H9 (cell line): ENCODE data around the gene DSP. TPM values are rescaled to one million over a fixed set of nuclear protein-coding genes. Genes with fewer than 3 reads are reported as not detected.

Source experiments
- DNase-seq: peaks from one replicate; pipeline ENCODE4 v3.0.0-alpha.2; 2017
- H2AFZ ChIP-seq: one replicate; pipeline ENCODE4 v1.6.1; 2013; ENCODE audit warnings: mild to moderate bottlenecking, low read length, control low read depth, moderate library complexity
- H2AK5ac ChIP-seq: 2 replicates; pipeline ENCODE4 v1.6.1; 2013; ENCODE audit warnings: low read length, control low read depth, mixed read lengths; ENCODE audit not compliant: insufficient read length
- H2BK120ac ChIP-seq: one replicate; pipeline ENCODE4 v1.6.1; 2013; ENCODE audit warnings: low read depth, mild to moderate bottlenecking, low read length, control low read depth, inconsistent platforms; ENCODE audit not compliant: poor library complexity, severe bottlenecking
- H2BK12ac ChIP-seq: 2 replicates; pipeline ENCODE4 v1.6.1; 2013; ENCODE audit warnings: low read length, control low read depth, mixed read lengths, low read depth; ENCODE audit not compliant: insufficient read length
- H2BK15ac ChIP-seq: 2 replicates; pipeline ENCODE4 v1.6.1; 2013; ENCODE audit warnings: low read depth, low read length, control low read depth
- H2BK20ac ChIP-seq: one replicate; pipeline ENCODE4 v1.6.1; 2013; ENCODE audit warnings: low read depth, mild to moderate bottlenecking, low read length, control low read depth, inconsistent platforms; ENCODE audit not compliant: poor library complexity, severe bottlenecking
- H2BK5ac ChIP-seq: 2 replicates; pipeline ENCODE4 v1.6.1; 2013; ENCODE audit warnings: low read length, control low read depth, mixed read lengths; ENCODE audit not compliant: insufficient read length
- H3K14ac ChIP-seq: 2 replicates; pipeline ENCODE4 v1.6.1; 2013; ENCODE audit warnings: low read length, control low read depth; ENCODE audit not compliant: insufficient read depth
- H3K18ac ChIP-seq: 2 replicates; pipeline ENCODE4 v1.6.1; 2013; ENCODE audit warnings: low read depth, mild to moderate bottlenecking, mixed read lengths, low read length, control low read depth; ENCODE audit not compliant: insufficient read length
- H3K23ac ChIP-seq: 2 replicates; pipeline ENCODE4 v1.6.1; 2013; ENCODE audit warnings: low read length, control low read depth, mixed read lengths, low read depth; ENCODE audit not compliant: insufficient read length
- H3K23me2 ChIP-seq: 2 replicates; pipeline ENCODE4 v1.6.1; 2013; ENCODE audit warnings: low read depth, mild to moderate bottlenecking, mixed read lengths, low read length, control low read depth; ENCODE audit not compliant: insufficient read length, poor library complexity, severe bottlenecking
- H3K27ac ChIP-seq: 2 replicates; pipeline ENCODE4 v1.5.1; 2013; ENCODE audit warnings: low read length, control low read depth, mixed read lengths, low read depth; ENCODE audit not compliant: insufficient read length
- H3K27me3 ChIP-seq: 2 replicates; pipeline ENCODE4 v1.6.1; 2013; ENCODE audit warnings: low read length, control low read depth, inconsistent platforms; ENCODE audit not compliant: insufficient read depth
- H3K4ac ChIP-seq: 2 replicates; pipeline ENCODE4 v1.6.1; 2013; ENCODE audit warnings: low read depth, mild to moderate bottlenecking, control low read depth, inconsistent platforms, low read length, moderate library complexity
- H3K4me1 ChIP-seq: 2 replicates; pipeline ENCODE4 v1.6.1; 2013; ENCODE audit warnings: low read length, control low read depth, inconsistent platforms; ENCODE audit not compliant: insufficient read depth
- H3K4me2 ChIP-seq: 2 replicates; pipeline ENCODE4 v1.6.1; 2013; ENCODE audit warnings: low read length, control low read depth, mixed read lengths; ENCODE audit not compliant: insufficient read length, insufficient read depth
- H3K56ac ChIP-seq: 2 replicates; pipeline ENCODE4 v1.6.1; 2013; ENCODE audit warnings: low read depth, mild to moderate bottlenecking, mixed read lengths, low read length, control low read depth; ENCODE audit not compliant: insufficient read length
- H3K79me1 ChIP-seq: 2 replicates; pipeline ENCODE4 v1.6.1; 2013; ENCODE audit warnings: low read depth, mild to moderate bottlenecking, moderate library complexity, low read length, control low read depth, inconsistent platforms; ENCODE audit not compliant: insufficient read depth, poor library complexity, severe bottlenecking
- H3K79me2 ChIP-seq: 2 replicates; pipeline ENCODE4 v1.6.1; 2013; ENCODE audit warnings: low read length, control low read depth, inconsistent platforms; ENCODE audit not compliant: insufficient read depth
- H3K9ac ChIP-seq: 2 replicates; pipeline ENCODE4 v1.6.1; 2013; ENCODE audit warnings: low read length, control low read depth, mixed read lengths; ENCODE audit not compliant: insufficient read length; ENCODE audit errors: extremely low read depth
- H3K9me3 ChIP-seq: one replicate; pipeline ENCODE4 v1.6.1; 2013; ENCODE audit warnings: low read depth, low read length, inconsistent platforms; ENCODE audit not compliant: control insufficient read depth
- H3T11ph ChIP-seq: one replicate; pipeline ENCODE4 v1.6.1; 2013; ENCODE audit warnings: mild to moderate bottlenecking, low read length, control low read depth, inconsistent platforms
- H4K20me1 ChIP-seq: one replicate; pipeline ENCODE4 v1.6.1; 2013; ENCODE audit not compliant: control insufficient read depth, insufficient read length, insufficient read depth
- H4K5ac ChIP-seq: 2 replicates; pipeline ENCODE4 v1.6.1; 2013; ENCODE audit warnings: low read depth, mild to moderate bottlenecking, mixed read lengths, low read length, control low read depth; ENCODE audit not compliant: insufficient read length
- H4K8ac ChIP-seq: replicated peaks from 2 replicates; pipeline ENCODE4 v1.6.1; 2013; ENCODE audit warnings: low read length, control low read depth, mixed read lengths, low read depth; ENCODE audit not compliant: insufficient read length
- H4K91ac ChIP-seq: 2 replicates; pipeline ENCODE4 v1.6.1; 2013; ENCODE audit warnings: low read depth, mild to moderate bottlenecking, moderate library complexity, mixed read lengths, low read length, control low read depth; ENCODE audit not compliant: insufficient read length
- H3K27ac Mint-ChIP-seq, 3 experiments: 2 replicates in 2 of 3; 3 replicates in 1 of 3; pipeline ENCODE4 v1.8.0; 2020 to 2021; ENCODE audit warnings: mixed read lengths in 3 of 3, mild to moderate bottlenecking in 1 of 3, moderate library complexity in 1 of 3
- H3K27me3 Mint-ChIP-seq: 2 replicates; pipeline ENCODE4 v1.8.0; 2021; ENCODE audit warnings: low read depth, mild to moderate bottlenecking, moderate library complexity, mixed read lengths
- H3K36me3 Mint-ChIP-seq, 3 experiments: 2 replicates in 2 of 3; 3 replicates in 1 of 3; pipeline ENCODE4 v1.8.0; 2020 to 2021; ENCODE audit warnings: low read depth in 3 of 3, mixed read lengths in 3 of 3; ENCODE audit not compliant: insufficient read depth in 1 of 3
- H3K4me1 Mint-ChIP-seq, 2 experiments: 2 replicates each; pipeline ENCODE4 v1.8.0; 2020; ENCODE audit warnings: mixed read lengths in 2 of 2
- H3K4me3 Mint-ChIP-seq, 2 experiments: 2 replicates in 1 of 2; 3 replicates in 1 of 2; pipeline ENCODE4 v1.8.0; 2020 to 2021; ENCODE audit warnings: mild to moderate bottlenecking in 2 of 2, mixed read lengths in 2 of 2, moderate library complexity in 1 of 2
- H3K9me3 Mint-ChIP-seq, 2 experiments: 2 replicates in 1 of 2; 3 replicates in 1 of 2; pipeline ENCODE4 v1.8.0; 2020; ENCODE audit warnings: mild to moderate bottlenecking in 2 of 2, mixed read lengths in 2 of 2, moderate library complexity in 1 of 2
- WGBS: extraction: QIAGEN DNeasy Blood & Tissue Kit; methylation state at CpG from one replicate; pipeline ENCODE4 v1.1.7; 2013; ENCODE audit warnings: missing lambda C conversion rate, low lambda C conversion rate, mixed read lengths; ENCODE audit not compliant: insufficient read length; ENCODE audit errors: extremely low coverage; 5-methylcytosine and 5-hydroxymethylcytosine counted together
- total RNA-seq: library from RNA; stranded (reverse); gene quantifications from 2 replicates; pipeline ENCODE4 v1.2.1, GENCODE V29; 2021
- TF ChIP-seq, protein P1 (sequence below): fragments of 200-600 bp; sonication (generic); conservative IDR thresholded peaks from 3 replicates; pipeline ENCODE4 v1.8.0; 2021; ENCODE audit warnings: antibody characterized with exemption, mild to moderate bottlenecking

The DSP gene
- total RNA-seq, 1 experiment from 2014 or later: 48.9 TPM

DNA sequence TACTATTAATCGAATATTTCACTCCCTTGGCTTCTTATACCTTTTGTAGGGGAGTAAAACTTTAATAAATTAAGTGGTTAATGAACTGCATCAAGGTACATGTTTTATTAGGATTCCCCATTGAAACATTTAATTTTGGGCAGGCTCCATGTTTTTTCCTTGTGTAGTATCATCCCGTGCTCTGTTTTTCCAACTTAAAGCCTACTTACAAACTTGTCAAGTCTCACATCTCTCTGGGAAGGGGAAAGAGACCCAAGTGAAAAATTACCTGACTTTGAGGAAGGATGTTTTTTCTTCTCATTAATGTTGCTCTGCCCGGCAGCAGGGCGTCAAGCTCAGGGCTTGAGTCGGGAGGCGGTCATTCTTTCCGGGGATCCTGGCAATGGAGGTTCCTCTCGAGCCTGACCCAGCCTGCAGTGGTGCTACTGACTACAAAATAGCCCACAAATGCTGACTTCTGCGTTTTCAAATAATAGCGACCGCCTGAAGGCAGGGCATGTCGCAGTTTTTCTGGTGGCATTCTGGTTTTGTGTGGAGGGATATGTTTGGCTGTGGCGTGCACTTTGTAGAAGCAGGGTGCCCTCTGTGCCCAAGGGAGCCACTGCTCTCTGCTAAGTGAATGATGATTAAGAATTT lies 2.4 kb downstream of the DSP start:
- Histone ChIP-seq H3K56ac (no peak overlapping the region), H4K20me1 (no peaks in the 10 kb centered on the region), H2AK5ac (no peak overlapping the region), H3K27me3 (peaks cover 2% of the 10 kb centered on the region; the same call in 1 of the 2 replicates), H3K27ac (no peak overlapping the region), H4K5ac (no peak overlapping the region), H4K8ac (no peak overlapping the region), H2BK20ac (no peak overlapping the region), H3K23me2 (peaks cover 8% of the 10 kb centered on the region), H3K4me2 (peak overlapping the region; percentile 49), H3T11ph (no peak overlapping the region), H3K79me2 (no peaks in the 10 kb centered on the region), H2AFZ (no peak overlapping the region), H3K9me3 (no peaks in the 10 kb centered on the region), H3K23ac (no peak overlapping the region), H3K9ac (no peak overlapping the region), H3K4me1 (peaks cover 3% of the 10 kb centered on the region; the same call in 1 of the 2 replicates), H2BK5ac (no peak overlapping the region), H3K79me1 (no peaks in the 10 kb centered on the region), H4K91ac (no peak overlapping the region), H2BK15ac (no peak overlapping the region), H2BK12ac (no peak overlapping the region), H3K14ac (no peak overlapping the region), H3K18ac (no peak overlapping the region), H2BK120ac (no peak overlapping the region), H3K4ac (no peak overlapping the region)
- Mint-ChIP-seq H3K27me3 (peaks cover 28% of the 10 kb centered on the region), H3K4me1 (peaks cover 52 to 59% of the 10 kb centered on the region in 2 experiments), H3K9me3 (no peaks in the 10 kb centered on the region), H3K27ac (peak overlapping the region; percentile 13 to 88 (median 48); a peak in 4 of 7 replicates), H3K36me3 (peaks cover 0 to 8% (median 4%) of the 10 kb centered on the region in 3 experiments; a peak in 3 of 7 replicates), H3K4me3 (peak overlapping the region; percentile 84 to 97)
- no peak for DNase-seq
- TF ChIP-seq, protein P1, sequence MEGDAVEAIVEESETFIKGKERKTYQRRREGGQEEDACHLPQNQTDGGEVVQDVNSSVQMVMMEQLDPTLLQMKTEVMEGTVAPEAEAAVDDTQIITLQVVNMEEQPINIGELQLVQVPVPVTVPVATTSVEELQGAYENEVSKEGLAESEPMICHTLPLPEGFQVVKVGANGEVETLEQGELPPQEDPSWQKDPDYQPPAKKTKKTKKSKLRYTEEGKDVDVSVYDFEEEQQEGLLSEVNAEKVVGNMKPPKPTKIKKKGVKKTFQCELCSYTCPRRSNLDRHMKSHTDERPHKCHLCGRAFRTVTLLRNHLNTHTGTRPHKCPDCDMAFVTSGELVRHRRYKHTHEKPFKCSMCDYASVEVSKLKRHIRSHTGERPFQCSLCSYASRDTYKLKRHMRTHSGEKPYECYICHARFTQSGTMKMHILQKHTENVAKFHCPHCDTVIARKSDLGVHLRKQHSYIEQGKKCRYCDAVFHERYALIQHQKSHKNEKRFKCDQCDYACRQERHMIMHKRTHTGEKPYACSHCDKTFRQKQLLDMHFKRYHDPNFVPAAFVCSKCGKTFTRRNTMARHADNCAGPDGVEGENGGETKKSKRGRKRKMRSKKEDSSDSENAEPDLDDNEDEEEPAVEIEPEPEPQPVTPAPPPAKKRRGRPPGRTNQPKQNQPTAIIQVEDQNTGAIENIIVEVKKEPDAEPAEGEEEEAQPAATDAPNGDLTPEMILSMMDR: no peak
- no CpG with 5 or more reads among the region's 13 CpGs for WGBS
